Stimulated activated CD8-positive, alpha-beta memory T cell treated with anti-CD3 and anti-CD28 coated beads, Interleukin-7, amount 100 ng/mL, for 48 hours (primary cell): Measurements from ENCODE around the gene SLC16A8.
"Not testable (repeated sequence)": the region's sequence is repeated elsewhere in the genome, so short reads cannot be mapped to it uniquely, and the experiment has no call there.

Experiments
- DNase-seq, 2 donors: peaks; one replicate each; pipeline ENCODE4 v3.0.0-alpha.2; 2020; ENCODE audit warnings: low read depth in 1 of 2; ENCODE audit errors: extremely low read depth in 1 of 2

Gene SLC16A8

GRCh38 chr22:38051261-38051660, 32.7 kb downstream of the SLC16A8 start:
- no peak for DNase-seq

- no peak for DNase-seq
Measured at GRCh38 chr22:38050720-38051119, 33.3 kb downstream of the SLC16A8 start.

GRCh38 chr22:38049812-38050619, 34.0 kb downstream of the SLC16A8 start:
- no peak for DNase-seq

DNA sequence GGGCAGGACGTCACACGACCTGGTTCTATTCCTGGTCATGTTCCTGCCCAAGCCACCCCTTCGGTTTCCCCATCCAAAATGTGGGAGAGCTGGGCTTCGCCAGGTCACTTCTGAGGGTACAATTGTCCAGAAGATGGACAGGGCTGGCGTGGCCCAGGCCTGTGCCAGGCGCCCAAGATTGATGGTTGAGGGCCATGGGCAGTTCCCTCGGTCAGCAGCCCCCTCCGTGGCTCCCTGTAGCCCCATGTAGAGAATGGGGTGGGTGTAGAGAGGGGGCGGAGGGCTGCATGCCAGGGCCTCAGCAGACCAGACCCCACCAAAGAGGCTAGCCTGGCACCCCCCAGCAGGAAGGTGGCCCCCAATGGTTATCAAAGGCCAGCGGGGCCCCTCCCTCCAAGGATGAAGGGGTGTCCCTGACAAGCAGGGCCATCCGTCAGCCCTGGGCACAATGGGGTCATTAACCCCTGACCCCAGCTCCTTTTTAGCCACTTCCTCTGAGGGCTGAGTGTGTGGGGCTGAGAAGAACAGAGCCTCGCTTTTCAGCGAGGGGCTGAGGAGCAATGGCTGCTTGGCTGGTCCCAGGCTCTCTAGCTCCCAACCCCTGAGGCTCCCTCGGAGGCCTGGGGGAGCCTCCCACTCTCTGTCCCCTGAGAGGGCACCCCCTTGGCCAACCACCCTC, 37.8 kb downstream of the SLC16A8 start:
- DNase-seq, result no peak

DNA sequence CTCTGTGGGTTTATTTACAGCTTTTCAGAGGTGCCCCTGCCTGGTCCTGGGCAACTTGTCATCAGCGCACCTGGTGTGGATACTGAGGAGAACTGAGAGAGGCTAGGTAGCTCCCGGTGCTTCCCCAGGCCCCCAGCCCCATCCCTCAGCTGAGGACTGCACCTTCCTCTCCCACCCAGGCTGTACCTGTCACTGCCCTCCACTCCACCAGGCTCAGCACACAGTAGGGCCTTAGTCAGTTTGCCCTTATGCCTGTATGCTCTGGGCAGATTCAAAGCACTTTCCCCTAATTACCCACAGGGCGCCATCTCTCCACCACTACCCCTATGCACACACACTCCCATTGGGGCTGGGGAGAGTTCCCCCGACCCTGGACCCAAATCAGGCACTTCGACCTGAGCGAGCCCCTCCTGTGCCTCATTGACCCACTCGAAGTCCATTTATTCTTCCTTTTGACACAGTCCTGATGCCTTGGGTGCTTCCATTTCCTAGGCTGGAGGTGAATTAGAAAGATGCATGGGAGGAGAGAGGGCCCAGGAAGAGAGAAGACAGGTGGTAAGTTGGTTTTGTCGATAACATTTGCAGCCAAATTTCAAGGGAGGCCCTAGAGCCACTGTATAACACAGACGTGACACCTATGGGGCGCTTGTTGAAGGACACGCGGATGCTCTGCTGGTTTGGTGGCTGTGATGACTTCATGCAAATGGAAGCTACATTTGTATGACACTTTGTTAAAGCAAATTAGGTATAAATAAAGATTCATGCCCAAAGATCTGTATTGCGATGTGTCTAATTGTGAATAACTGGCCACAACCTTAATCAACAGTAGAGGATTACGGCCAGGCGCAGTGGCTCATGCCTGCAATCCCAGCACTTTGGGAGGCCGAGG, 40.6 kb downstream of the SLC16A8 start:
- DNase-seq, result no peak

DNA sequence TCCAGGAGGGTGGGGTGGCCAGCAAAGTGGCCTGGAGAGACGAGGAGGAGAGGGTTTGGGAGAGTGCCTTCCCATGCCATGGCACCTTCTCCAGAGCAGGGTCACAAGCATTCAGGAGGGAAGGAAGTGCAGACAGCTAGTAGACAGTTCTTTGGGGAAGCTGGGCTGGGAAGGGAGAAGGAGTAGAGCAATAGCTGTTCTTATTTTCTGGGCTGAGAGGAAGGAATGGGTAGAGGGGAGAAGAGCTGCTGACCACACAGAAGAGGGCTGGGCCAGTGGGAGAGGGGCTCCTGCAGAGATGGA, 41.5 kb downstream of the SLC16A8 start:
- no peak for DNase-seq

- no peak for DNase-seq
Measured at GRCh38 chr22:38041760-38042487, 42.1 kb downstream of the SLC16A8 start.

- no peak for DNase-seq
Measured at GRCh38 chr22:38040953-38041759, 42.8 kb downstream of the SLC16A8 start.

GRCh38 chr22:38038890-38039812, 44.8 kb downstream of the SLC16A8 start:
- DNase-seq, result no peak

GRCh38 chr22:38038426-38038825, 45.6 kb downstream of the SLC16A8 start:
- no peak for DNase-seq

GRCh38 chr22:38037367-38038150, 46.4 kb downstream of the SLC16A8 start:
- DNase-seq, result not testable (repeated sequence)

GRCh38 chr22:38036392-38037062, 47.5 kb downstream of the SLC16A8 start:
- DNase-seq, result no peak

GRCh38 chr22:38035530-38035885, 48.5 kb downstream of the SLC16A8 start:
- DNase-seq, result no peak

- no peak for DNase-seq
Measured at GRCh38 chr22:38034884-38035529, 49.0 kb downstream of the SLC16A8 start.

DNA sequence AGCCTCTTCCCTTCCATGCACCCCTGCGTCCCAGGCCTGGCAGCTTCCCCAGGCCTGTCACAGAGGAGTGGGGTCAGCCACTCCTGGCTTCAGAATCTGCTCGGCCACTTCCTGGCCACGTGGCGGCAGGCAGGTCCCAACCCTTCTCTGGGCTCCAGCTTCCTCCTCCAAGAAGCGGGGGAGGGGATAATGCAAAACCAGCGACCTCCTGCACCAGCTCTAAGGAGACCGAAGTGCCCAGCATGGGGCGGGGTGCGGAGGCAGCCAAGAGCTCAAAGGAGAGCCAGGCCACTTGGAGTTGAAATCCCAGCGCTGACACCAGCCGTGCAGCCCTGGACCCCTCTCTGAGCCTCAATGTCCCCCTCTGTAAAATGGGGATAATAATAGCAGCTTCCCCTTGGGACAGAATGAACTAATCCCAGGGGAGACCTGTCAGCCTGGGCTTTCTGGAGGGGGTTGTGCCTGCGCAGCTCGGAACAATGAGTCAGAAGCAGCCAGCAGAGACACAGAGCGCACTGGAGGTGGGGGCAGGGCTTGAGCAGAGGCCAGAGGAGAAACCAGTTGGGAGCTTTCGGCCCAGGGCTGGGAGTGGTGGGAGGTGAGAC, 49.6 kb downstream of the SLC16A8 start:
- no peak for DNase-seq

DNA sequence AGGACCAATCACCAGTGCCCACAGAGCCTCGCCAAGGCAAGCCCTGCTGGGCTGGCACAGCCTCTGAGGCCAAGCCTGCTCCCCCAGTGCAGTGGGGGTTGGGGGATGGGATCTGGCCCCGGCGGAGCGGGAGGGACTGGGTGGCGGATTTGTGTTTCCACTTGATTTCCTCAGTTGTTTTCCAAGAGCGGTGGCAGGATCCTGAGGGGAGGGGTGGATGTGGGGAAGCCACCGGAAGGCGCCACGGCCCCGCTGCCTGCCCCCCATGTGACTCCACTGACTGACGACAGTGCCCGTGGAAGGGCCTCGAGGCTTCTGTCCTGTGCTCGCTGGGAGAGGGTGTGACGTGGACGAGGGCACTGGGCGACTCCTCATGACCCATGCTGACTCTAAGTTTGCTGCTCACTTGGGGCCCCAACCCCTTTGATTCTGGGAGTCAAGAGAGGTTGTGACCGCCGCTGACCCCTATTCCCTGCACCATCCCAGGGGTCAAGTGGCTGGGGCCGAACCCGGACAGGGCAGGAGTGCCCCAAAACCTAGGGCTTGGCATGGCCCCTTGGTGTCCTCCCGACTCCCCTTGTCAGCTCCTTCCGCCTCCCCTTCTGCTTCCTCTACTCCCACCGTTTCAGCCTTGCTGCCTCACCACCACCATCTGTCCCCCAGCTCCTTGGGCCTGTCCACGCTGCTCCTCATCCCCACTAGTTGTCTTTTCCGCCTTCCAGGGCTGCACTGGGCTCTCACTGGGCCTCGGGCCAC, 50.3 kb downstream of the SLC16A8 start:
- no peak for DNase-seq
